HepG2 (cell line): ENCODE results near the gene NOP9. TPM values are rescaled to one million over a fixed set of nuclear protein-coding genes. Genes with fewer than 3 reads are reported as not detected.

ENCODE experiments used
- ATAC-seq: fragments of 200-7000 bp; cut with Tn5 transposase; 3 replicates; pipeline ENCODE4 v1.9.1; 2020; ENCODE audit warnings: mild to moderate bottlenecking, moderate library complexity
- BruUV-seq: library from RNA; stranded (reverse); fragments of 400-500 nt; replicated peaks from 2 replicates; lab custom pipeline; 2021; lab: Mats Ljungman, UMichigan
- CTCF ChIA-PET: fragments of 300-600 bp; formaldehyde crosslinking; extraction: SDS; loops from one replicate; lab custom pipeline; 2021; ENCODE audit warnings: low total read pairs, inconsistent platforms, low intra/inter-chr PET ratio; lab: Yijun Ruan, JAX
- POLR2A ChIA-PET: fragments of 350-600 bp; sonication (Branson Sonifier 250); formaldehyde crosslinking; loops from one replicate; lab custom pipeline; 2020; ENCODE audit warnings: antibody characterized with exemption, inconsistent platforms; lab: Yijun Ruan, JAX
- DNase-seq: peaks from one replicate; pipeline ENCODE4 v3.0.0-alpha.2; 2015; ENCODE audit warnings: low spot score
- FAIRE-seq: peaks from 3 replicates; lab custom pipeline; 2011; peaks lifted over from hg19 to GRCh38; lab: Jason Lieb, UNC
- H2AFZ ChIP-seq: one replicate; pipeline ENCODE4 v1.6.1; 2011; ENCODE audit warnings: low read length, inconsistent platforms
- H3K27ac ChIP-seq: fragments of 300-600 bp; 3 replicates; pipeline ENCODE4 v1.8.0; 2011; ENCODE audit warnings: mixed run types, mild to moderate bottlenecking, mixed read lengths, low read length, inconsistent platforms; ENCODE audit not compliant: insufficient read depth; ENCODE audit errors: extremely low read length
- H3K27me3 ChIP-seq, 2 experiments: fragments of 200-600 bp in 1 of 2; 2 replicates in 1 of 2; 3 replicates in 1 of 2; pipeline versions ENCODE4 v1.6.0 to v1.8.0; 2011; ENCODE audit warnings: low read length in 2 of 2, mild to moderate bottlenecking in 2 of 2, moderate library complexity in 2 of 2, inconsistent platforms in 1 of 2; ENCODE audit not compliant: insufficient read depth in 2 of 2, control insufficient read depth in 1 of 2
- H3K36me3 ChIP-seq, 2 experiments: fragments of 200-600 bp in 1 of 2; replicated peaks in 1 of 2; 2 replicates in 1 of 2; 3 replicates in 1 of 2; pipeline versions ENCODE4 v1.5.1 to v1.8.0; 2011; ENCODE audit warnings: low read length in 2 of 2, inconsistent platforms in 1 of 2; ENCODE audit not compliant: insufficient read depth in 2 of 2, control insufficient read depth in 1 of 2
- H3K4me1 ChIP-seq: 2 replicates; pipeline ENCODE4 v1.5.1; 2012; ENCODE audit warnings: low read length, inconsistent platforms; ENCODE audit not compliant: insufficient read depth
- H3K4me2 ChIP-seq: 2 replicates; pipeline ENCODE4 v1.6.0; 2011; ENCODE audit warnings: low read depth, low read length, inconsistent platforms
- H3K4me3 ChIP-seq, 3 experiments: fragments of 200-600 bp in 1 of 3; sonication (generic), shearing (Covaris generic) in 1 of 3; replicated peaks in 1 of 3; 2 replicates each; pipeline ENCODE4 v1.5.1; 2011 to 2016; ENCODE audit warnings: low read length in 3 of 3, inconsistent platforms in 2 of 3, low read depth in 2 of 3, mild to moderate bottlenecking in 2 of 3, control low read depth in 1 of 3, mixed read lengths in 1 of 3; ENCODE audit not compliant: insufficient read depth in 1 of 3
- H3K79me2 ChIP-seq: one replicate; pipeline ENCODE4 v1.6.1; 2011; ENCODE audit warnings: low read length, inconsistent platforms; ENCODE audit not compliant: insufficient read depth
- H3K9ac ChIP-seq: 2 replicates; pipeline ENCODE4 v1.6.0; 2011; ENCODE audit warnings: mild to moderate bottlenecking, low read depth, low read length, inconsistent platforms; ENCODE audit not compliant: insufficient read depth
- H3K9me3 ChIP-seq: 2 replicates; pipeline ENCODE4 v1.5.1; 2012; ENCODE audit warnings: mild to moderate bottlenecking, low read length
- H4K20me1 ChIP-seq: 2 replicates; pipeline ENCODE4 v1.6.0; 2011; ENCODE audit warnings: inconsistent platforms, mild to moderate bottlenecking, low read length, moderate library complexity; ENCODE audit not compliant: insufficient read depth
- ATF7 ChIP-seq, 2 experiments: fragments of 450-650 bp in 1 of 2; sonication (generic) in 1 of 2; formaldehyde crosslinking in 1 of 2; IDR thresholded peaks; 2 replicates each; pipeline versions ENCODE4 v1.4.0 to v1.6.1; 2016 to 2020; ENCODE audit warnings: antibody characterized with exemption in 1 of 2, mild to moderate bottlenecking in 1 of 2, missing genetic modification reagents in 1 of 2
- CC2D1A ChIP-seq: sonication (generic); formaldehyde crosslinking; IDR thresholded peaks from 2 replicates; pipeline ENCODE4 v1.8.1; 2023; ENCODE audit warnings: mild to moderate bottlenecking, missing genetic modification reagents
- KDM3A ChIP-seq: IDR thresholded peaks from 2 replicates; pipeline ENCODE4 v1.6.1; 2018; ENCODE audit warnings: low read depth, missing compliant biosample characterization
- PHF8 ChIP-seq: sonication (generic); formaldehyde crosslinking; IDR thresholded peaks from 2 replicates; pipeline ENCODE4 v1.5.0; 2020; ENCODE audit warnings: missing genetic modification reagents
- POLR2G ChIP-seq: fragments of 200-400 bp; formaldehyde crosslinking; IDR thresholded peaks from 2 replicates; pipeline ENCODE4 v1.6.1; 2018; ENCODE audit warnings: mild to moderate bottlenecking, low read depth, low read length, moderate library complexity
- PTBP1 ChIP-seq: fragments of 200-400 bp; formaldehyde crosslinking; IDR thresholded peaks from 2 replicates; pipeline ENCODE4 v1.6.1; 2018; ENCODE audit warnings: low read length, low read depth; ENCODE audit not compliant: poor library complexity, severe bottlenecking
- RELA ChIP-seq: sonication (generic); formaldehyde crosslinking; IDR thresholded peaks from 2 replicates; pipeline ENCODE4 v1.4.0; 2020; ENCODE audit warnings: missing genetic modification reagents
- ZNF274 ChIP-seq: sonication (generic); formaldehyde crosslinking; IDR thresholded peaks from 2 replicates; pipeline ENCODE4 v1.5.1; 2020; ENCODE audit warnings: mild to moderate bottlenecking, missing genetic modification reagents
- ZNF678 ChIP-seq: sonication (generic); formaldehyde crosslinking; IDR thresholded peaks from 2 replicates; pipeline ENCODE4 v1.4.0; 2020; ENCODE audit warnings: mild to moderate bottlenecking, missing genetic modification reagents
- ZSCAN21 ChIP-seq: sonication (generic); formaldehyde crosslinking; IDR thresholded peaks from 2 replicates; pipeline ENCODE4 v1.8.0; 2022; ENCODE audit warnings: mild to moderate bottlenecking, missing genetic modification reagents, moderate library complexity, borderline replicate concordance
- WGBS: methylation state at CpG from one replicate; pipeline ENCODE4 v1.1.6; 2017; ENCODE audit warnings: low lambda C conversion rate; 5-methylcytosine and 5-hydroxymethylcytosine counted together
- in situ Hi-C: cut with HindIII; loops from 2 replicates; pipeline ENCODE4 v1.10.0; 2017; ENCODE audit warnings: low pct_unique_long_range_greater_than_20kb; ENCODE audit not compliant: extremely low pct_ligation_motif_present
- intact Hi-C: fragments of 100-400 bp; cut with micrococcal nuclease; formaldehyde crosslinking; loops from one replicate; pipeline ENCODE4 v1.10.0; 2022; ENCODE audit not compliant: unreplicated experiment
- polyA plus RNA-seq, 8 experiments: library from polyadenylated mRNA; depleted of rRNA in 3 of 8; stranded (reverse) in 7 of 8; unstranded in 1 of 8; fragments of >200 nt; fragmentation: Illumina TruSeq in 4 of 8; extraction: Trizol in 4 of 8; gene quantifications; 2 replicates each; pipeline versions ENCODE4 v1.2.1 to v1.2.3, GENCODE V29; 2011 to 2016; ENCODE audit warnings: low read depth in 4 of 8, missing spikeins in 1 of 8, mixed read lengths in 1 of 8; ENCODE audit not compliant: insufficient read depth in 1 of 8
- total RNA-seq, 5 experiments: library from RNA; depleted of rRNA; stranded (reverse); fragments of >200 nt; fragmentation: Illumina TruSeq; extraction: Trizol; gene quantifications; 2 replicates each; pipeline ENCODE4 v1.2.3, GENCODE V29; 2016; ENCODE audit warnings: low read depth in 1 of 5
- TF ChIP-seq, protein P1 (sequence below): sonication (generic); formaldehyde crosslinking; IDR thresholded peaks from 2 replicates; pipeline ENCODE4 v1.5.0; 2020; ENCODE audit warnings: missing genetic modification reagents
- TF ChIP-seq, protein P2 (sequence below): sonication (generic); formaldehyde crosslinking; IDR thresholded peaks from 2 replicates; pipeline ENCODE4 v1.9.0; 2021; ENCODE audit warnings: missing genetic modification reagents, mild to moderate bottlenecking, borderline replicate concordance

Gene NOP9
- total and polyA plus RNA-seq, 2 of the 13 experiments (the other 11 are each of a cell fraction or from before 2014, with no cell fraction given): 24.5 to 61.6 TPM

DNA sequence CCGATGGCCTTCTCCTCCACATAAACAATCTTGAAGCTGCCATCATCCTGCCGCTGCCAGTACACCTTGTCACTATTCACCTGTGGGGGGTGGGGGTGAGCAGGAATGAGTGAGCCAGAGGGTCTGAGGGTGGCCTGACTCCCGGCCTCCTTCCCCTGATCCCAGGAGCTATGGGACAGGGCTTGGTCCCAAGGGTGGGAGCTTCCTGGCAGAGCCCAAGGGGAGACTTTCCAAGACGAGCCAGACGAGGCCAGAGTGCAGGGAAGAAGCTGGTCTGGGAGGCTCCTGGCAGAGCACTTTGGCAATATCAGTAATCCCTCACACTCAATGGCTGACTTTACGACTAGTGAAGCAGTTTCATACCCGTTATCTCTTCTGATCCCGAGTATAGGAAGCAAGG, 44.2 kb upstream of the NOP9 start:
- H3K27ac ChIP-seq: peak overlapping the region; percentile 28
- H3K79me2 ChIP-seq: no peaks in the 10 kb centered on the region
- no peak overlapping the region for H3K4me3 ChIP-seq
- H3K4me1 ChIP-seq: peaks cover 46% of the 10 kb centered on the region
- in situ Hi-C loops: no loop called here
- no peaks in the 10 kb centered on the region for H4K20me1 ChIP-seq
- FAIRE-seq (peak; percentile 26), DNase-seq (no peak), ATAC-seq (no peak)
- 91% methylated on average over 8 of the region's 8 CpGs for WGBS
- H2AFZ ChIP-seq: no peak overlapping the region
- H3K36me3 ChIP-seq: peaks cover 0 to 1% of the 10 kb centered on the region in 2 experiments; a peak in 1 of 5 replicates
- no peaks in the 10 kb centered on the region for H3K27me3 ChIP-seq
- POLR2A ChIA-PET: interaction anchor here (1.6 to 13.2 kb wide), 4 partner anchors 13 to 60 kb away, joined by 4 to 254 read pairs (median 22); partner anchors contain the start of genes RABGGTA, TINF2 and TM9SF1
- intact Hi-C loops: no loop called here
- H3K9me3 ChIP-seq: no peaks in the 10 kb centered on the region
- CTCF ChIA-PET: no interaction called here
- no TSS peak for BruUV-seq
- no peak overlapping the region for H3K4me2 ChIP-seq
- no peak overlapping the region for H3K9ac ChIP-seq
- no peak for TF ChIP-seq ATF7 (IDR thresholded peaks at IDR 0.05)
- TF ChIP-seq ATF7 (CRISPR knock-in tag; IDR thresholded peaks at IDR 0.05): 0 out of 2 replicates have a peak, but pooled peaks have one; percentile 52
- 0 out of 2 replicates have a peak, but pooled peaks have one; percentile 76 for TF ChIP-seq ZNF678
- TF ChIP-seq POLR2G: 0 out of 2 replicates have a peak, but pooled peaks have one; percentile 4
- TF ChIP-seq CC2D1A (CRISPR knock-in tag): 0 out of 2 replicates have a peak, but pooled peaks have one; percentile 31
- TF ChIP-seq PHF8 (CRISPR knock-in tag): 0 out of 2 replicates have a peak, but pooled peaks have one; percentile 25
- TF ChIP-seq, protein P1, sequence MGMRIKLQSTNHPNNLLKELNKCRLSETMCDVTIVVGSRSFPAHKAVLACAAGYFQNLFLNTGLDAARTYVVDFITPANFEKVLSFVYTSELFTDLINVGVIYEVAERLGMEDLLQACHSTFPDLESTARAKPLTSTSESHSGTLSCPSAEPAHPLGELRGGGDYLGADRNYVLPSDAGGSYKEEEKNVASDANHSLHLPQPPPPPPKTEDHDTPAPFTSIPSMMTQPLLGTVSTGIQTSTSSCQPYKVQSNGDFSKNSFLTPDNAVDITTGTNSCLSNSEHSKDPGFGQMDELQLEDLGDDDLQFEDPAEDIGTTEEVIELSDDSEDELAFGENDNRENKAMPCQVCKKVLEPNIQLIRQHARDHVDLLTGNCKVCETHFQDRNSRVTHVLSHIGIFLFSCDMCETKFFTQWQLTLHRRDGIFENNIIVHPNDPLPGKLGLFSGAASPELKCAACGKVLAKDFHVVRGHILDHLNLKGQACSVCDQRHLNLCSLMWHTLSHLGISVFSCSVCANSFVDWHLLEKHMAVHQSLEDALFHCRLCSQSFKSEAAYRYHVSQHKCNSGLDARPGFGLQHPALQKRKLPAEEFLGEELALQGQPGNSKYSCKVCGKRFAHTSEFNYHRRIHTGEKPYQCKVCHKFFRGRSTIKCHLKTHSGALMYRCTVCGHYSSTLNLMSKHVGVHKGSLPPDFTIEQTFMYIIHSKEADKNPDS (CRISPR knock-in tag): 0 out of 2 replicates have a peak, but pooled peaks have one; percentile 8
- 0 out of 2 replicates have a peak, but pooled peaks have one; percentile 16 for TF ChIP-seq ZNF274 (CRISPR knock-in tag)
- TF ChIP-seq PTBP1: no peak
- TF ChIP-seq ZSCAN21 (CRISPR knock-in tag): 0 out of 2 replicates have a peak, but pooled peaks have one; percentile 29
- no peak for TF ChIP-seq KDM3A (CRISPR knock-in tag)
- TF ChIP-seq RELA (CRISPR knock-in tag): no peak
- TF ChIP-seq, protein P2, sequence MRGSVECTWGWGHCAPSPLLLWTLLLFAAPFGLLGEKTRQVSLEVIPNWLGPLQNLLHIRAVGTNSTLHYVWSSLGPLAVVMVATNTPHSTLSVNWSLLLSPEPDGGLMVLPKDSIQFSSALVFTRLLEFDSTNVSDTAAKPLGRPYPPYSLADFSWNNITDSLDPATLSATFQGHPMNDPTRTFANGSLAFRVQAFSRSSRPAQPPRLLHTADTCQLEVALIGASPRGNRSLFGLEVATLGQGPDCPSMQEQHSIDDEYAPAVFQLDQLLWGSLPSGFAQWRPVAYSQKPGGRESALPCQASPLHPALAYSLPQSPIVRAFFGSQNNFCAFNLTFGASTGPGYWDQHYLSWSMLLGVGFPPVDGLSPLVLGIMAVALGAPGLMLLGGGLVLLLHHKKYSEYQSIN: no peak
